K562 (cell line): ENCODE data around the gene TNPO2. TPM values are rescaled to one million over a fixed set of nuclear protein-coding genes. Genes with fewer than 3 reads are reported as not detected.

Experiments
- C11orf30 ChIP-seq: fragments of 450-650 bp; IDR thresholded peaks from 2 replicates; pipeline ENCODE4 v1.6.1; 2016; ENCODE audit warnings: low read depth, mild to moderate bottlenecking
- CHD1 ChIP-seq: fragments of 200-600 bp; sonication (generic); IDR thresholded peaks from one replicate; pipeline ENCODE4 v1.6.1; 2012; ENCODE audit warnings: mild to moderate bottlenecking, moderate library complexity, low read length, inconsistent platforms
- E2F3 ChIP-seq: fragments of 250-450 bp; sonication (Bioruptor Pico); IDR thresholded peaks from 2 replicates; pipeline ENCODE4 v1.4.0; 2020; ENCODE audit warnings: mild to moderate bottlenecking
- GTF3C2 ChIP-seq: IDR thresholded peaks from 3 replicates; pipeline ENCODE4 v1.6.1; 2011; ENCODE audit warnings: borderline replicate concordance, mild to moderate bottlenecking, moderate library complexity; ENCODE audit not compliant: insufficient read length; ENCODE audit errors: extremely low read depth
- JUND ChIP-seq, 2 experiments: IDR thresholded peaks; 2 replicates in 1 of 2; 3 replicates in 1 of 2; pipeline ENCODE4 v1.6.1; 2011; ENCODE audit warnings: borderline replicate concordance in 2 of 2, low read depth in 2 of 2, low read length in 2 of 2, improper control_type of control experiment in 1 of 2, missing biosample characterization in 1 of 2, missing genetic modification characterization in 1 of 2, missing genetic modification reagents in 1 of 2
- KLF13 ChIP-seq: fragments of 450-650 bp; IDR thresholded peaks from 2 replicates; pipeline ENCODE4 v1.6.1; 2016; ENCODE audit warnings: missing genetic modification characterization, low read depth, mild to moderate bottlenecking, missing compliant biosample characterization, moderate library complexity, borderline replicate concordance
- LCOR ChIP-seq: sonication (generic); formaldehyde crosslinking; IDR thresholded peaks from 2 replicates; pipeline ENCODE4 v1.8.0; 2022; ENCODE audit warnings: mild to moderate bottlenecking, missing genetic modification reagents
- SIN3A ChIP-seq, 2 experiments: fragments of 150-350 bp in 1 of 2; IDR thresholded peaks; 2 replicates each; pipeline ENCODE4 v1.6.1; 2011 to 2016; ENCODE audit warnings: borderline replicate concordance in 2 of 2, low read depth in 2 of 2, low read length in 2 of 2, mild to moderate bottlenecking in 2 of 2, moderate library complexity in 2 of 2; ENCODE audit not compliant: control insufficient read depth in 1 of 2
- ZBTB40 ChIP-seq, 2 experiments: fragments of 450-650 bp in 1 of 2; sonication (generic) in 1 of 2; formaldehyde crosslinking in 1 of 2; IDR thresholded peaks; 2 replicates each; pipeline versions ENCODE4 v1.7.1 to v1.9.0; 2016 to 2022; ENCODE audit warnings: inconsistent platforms in 1 of 2, mild to moderate bottlenecking in 1 of 2, missing genetic modification reagents in 1 of 2
- ZBTB7A ChIP-seq: IDR thresholded peaks from 2 replicates; pipeline ENCODE4 v1.6.1; 2011; ENCODE audit warnings: low read depth, mild to moderate bottlenecking, low read length, moderate library complexity, borderline replicate concordance; ENCODE audit not compliant: control insufficient read depth
- polyA plus RNA-seq, 8 experiments: library from polyadenylated mRNA; depleted of rRNA in 4 of 8; stranded (reverse) in 5 of 8; unstranded in 3 of 8; fragments of >200 nt; fragmentation: Nextera tagmentation in 2 of 8; fragmentation: Illumina TruSeq in 1 of 8; extraction: Ambion mirVana in 2 of 8; extraction: Trizol in 1 of 8; gene quantifications; 2 replicates each; pipeline versions ENCODE4 v1.2.1 to v1.2.3, GENCODE V29; 2011 to 2014; ENCODE audit warnings: inconsistent platforms in 1 of 8, missing spikeins in 1 of 8
- total RNA-seq, 7 experiments: library from RNA; depleted of rRNA in 6 of 7; stranded (reverse); fragments of >200 nt in 6 of 7; fragmentation: Illumina TruSeq in 2 of 7; extraction: Trizol in 2 of 7; gene quantifications; 2 replicates each; pipeline versions ENCODE4 v1.2.1 to v1.2.3, GENCODE V29; 2011 to 2021; ENCODE audit warnings: low replicate concordance in 1 of 7

The TNPO2 gene
- total and polyA plus RNA-seq, 9 of the 15 experiments (the other 6 are each of a cell fraction or from before 2014, with no cell fraction given): 6.0 to 126 (median 53.8) TPM

- TF ChIP-seq GTF3C2 (peak; percentile 33), LCOR (CRISPR knock-in tag) (no peak), SIN3A (IDR thresholded peaks at IDR 0.05; ENCODE audit: borderline replicate concordance in 2 of 2, control insufficient read depth in 1 of 2, low read depth in 2 of 2, low read length in 2 of 2) (peak; percentile 99), C11orf30 (peak; percentile 96), E2F3 (CRISPR knock-in tag) (no peak), CHD1 (no peak), ZBTB7A (0 out of 2 replicates have a peak, but pooled peaks have one; percentile 31), ZBTB40 (IDR thresholded peaks at IDR 0.05) (peak; percentile 97), ZBTB40 (CRISPR knock-in tag; IDR thresholded peaks at IDR 0.05) (no peak), KLF13 (tag) (0 out of 2 replicates have a peak, but pooled peaks have one; percentile 44), JUND (IDR thresholded peaks at IDR 0.05; ENCODE audit: borderline replicate concordance, low read depth, low read length) (peak; percentile 32; the same call in 1 of the 2 replicates), JUND (tag; IDR thresholded peaks at IDR 0.05; ENCODE audit: borderline replicate concordance, low read depth, low read length) (no peak)
Measured at GRCh38 chr19:12696366-12697335, 27.1 kb downstream of the TNPO2 start, which contains the start of gene FBXW9 (continued).
